C4-2B (cell line): ENCODE results near the gene MFSD2A.

Experiments
- H3K27ac ChIP-seq: fragments of 450-650 bp; 2 replicates; pipeline ENCODE4 v1.5.1; 2017
- ZFX ChIP-seq: fragments of 450-650 bp; IDR thresholded peaks from 2 replicates; pipeline ENCODE4 v1.6.1; 2017
- TF ChIP-seq, protein P1 (sequence below): fragments of 450-650 bp; conservative IDR thresholded peaks from 2 replicates; pipeline ENCODE4 v1.5.1; 2017; ENCODE audit warnings: mild to moderate bottlenecking

Gene MFSD2A

DNA sequence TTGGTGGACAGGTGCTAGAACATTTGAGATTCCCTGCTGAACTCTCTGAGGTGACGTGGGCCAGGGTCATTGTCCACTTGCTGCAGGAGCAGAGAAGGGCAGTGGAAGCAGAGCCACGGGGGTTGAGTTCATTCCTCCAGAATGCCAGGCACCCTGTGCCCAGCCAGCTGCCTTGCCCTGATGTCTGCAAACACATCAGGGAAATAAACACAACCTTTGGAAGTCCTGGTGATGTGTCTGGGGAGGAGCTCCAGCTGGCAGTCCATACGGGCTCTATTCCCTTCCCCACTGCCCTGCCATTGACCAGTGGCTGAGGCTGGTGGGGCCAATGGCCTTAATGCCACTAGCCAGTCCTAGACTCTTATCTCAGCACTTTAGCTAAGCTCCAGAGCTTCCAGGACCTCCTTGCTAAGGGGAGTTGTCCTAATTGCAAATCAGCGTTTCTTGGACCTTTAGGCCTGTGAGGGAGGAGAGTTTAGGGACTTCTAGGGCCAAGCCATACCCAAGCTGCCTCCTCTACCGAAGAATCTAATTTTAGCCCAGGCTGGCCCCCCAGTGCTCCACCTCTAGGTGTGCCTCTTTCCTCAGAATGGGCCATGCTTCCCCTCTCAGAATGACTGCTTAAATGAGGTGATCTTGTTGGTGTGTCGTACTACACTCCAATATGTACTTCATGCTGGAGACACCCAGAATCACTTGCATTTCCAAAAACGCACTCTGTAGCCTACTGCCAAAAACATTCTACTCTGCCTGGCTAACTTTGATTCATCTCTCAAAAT, 25.9 kb upstream of the MFSD2A start:
- TF ChIP-seq, protein P1, sequence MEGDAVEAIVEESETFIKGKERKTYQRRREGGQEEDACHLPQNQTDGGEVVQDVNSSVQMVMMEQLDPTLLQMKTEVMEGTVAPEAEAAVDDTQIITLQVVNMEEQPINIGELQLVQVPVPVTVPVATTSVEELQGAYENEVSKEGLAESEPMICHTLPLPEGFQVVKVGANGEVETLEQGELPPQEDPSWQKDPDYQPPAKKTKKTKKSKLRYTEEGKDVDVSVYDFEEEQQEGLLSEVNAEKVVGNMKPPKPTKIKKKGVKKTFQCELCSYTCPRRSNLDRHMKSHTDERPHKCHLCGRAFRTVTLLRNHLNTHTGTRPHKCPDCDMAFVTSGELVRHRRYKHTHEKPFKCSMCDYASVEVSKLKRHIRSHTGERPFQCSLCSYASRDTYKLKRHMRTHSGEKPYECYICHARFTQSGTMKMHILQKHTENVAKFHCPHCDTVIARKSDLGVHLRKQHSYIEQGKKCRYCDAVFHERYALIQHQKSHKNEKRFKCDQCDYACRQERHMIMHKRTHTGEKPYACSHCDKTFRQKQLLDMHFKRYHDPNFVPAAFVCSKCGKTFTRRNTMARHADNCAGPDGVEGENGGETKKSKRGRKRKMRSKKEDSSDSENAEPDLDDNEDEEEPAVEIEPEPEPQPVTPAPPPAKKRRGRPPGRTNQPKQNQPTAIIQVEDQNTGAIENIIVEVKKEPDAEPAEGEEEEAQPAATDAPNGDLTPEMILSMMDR: no peak
- no peak for TF ChIP-seq ZFX
- no peak overlapping the region for H3K27ac ChIP-seq

DNA sequence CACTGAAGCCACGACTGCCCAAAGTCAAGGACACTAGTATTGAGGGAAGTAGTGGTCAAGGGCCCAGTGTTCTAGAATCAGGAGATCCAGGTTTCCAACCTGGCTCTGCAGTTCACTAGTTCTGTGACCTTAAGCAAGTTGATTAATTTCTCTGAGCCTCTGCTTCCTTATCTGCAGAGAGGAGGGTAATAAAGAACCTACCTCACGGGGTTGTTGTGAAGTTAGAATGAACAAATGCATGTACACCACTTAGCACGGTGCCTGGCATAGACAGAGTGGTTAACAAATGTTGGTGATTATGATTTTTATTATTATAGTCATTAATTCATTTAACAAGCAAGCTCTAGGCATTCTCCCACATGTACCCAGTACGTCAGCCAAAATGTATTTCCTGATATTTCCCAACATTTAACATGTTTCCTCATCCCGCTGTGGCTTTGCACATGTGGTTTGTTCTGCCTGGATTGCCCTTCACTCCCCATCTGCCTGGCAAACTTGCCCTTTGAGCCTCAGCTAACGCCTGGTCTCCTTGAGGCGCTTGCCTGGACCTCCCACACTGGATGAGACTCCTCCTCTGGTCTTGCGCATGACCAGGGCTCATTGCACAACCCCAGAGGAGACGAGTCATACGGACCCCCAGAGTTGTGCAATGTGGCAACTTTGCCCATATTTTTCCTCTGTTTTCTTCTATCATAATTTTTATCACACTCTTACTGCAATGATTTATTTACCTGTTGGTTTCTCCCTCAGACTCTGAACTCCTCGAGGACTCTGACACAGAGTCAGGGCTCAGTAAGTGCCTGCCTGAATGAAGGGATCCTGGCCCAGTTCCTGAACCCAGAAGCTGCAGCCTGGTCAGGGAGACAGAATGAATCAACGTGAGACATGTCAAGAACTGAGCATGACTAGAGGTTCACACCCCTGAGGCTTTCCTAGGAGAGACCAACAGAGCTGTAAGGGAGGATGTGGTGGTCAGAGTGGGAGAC, 20.7 kb upstream of the MFSD2A start:
- TF ChIP-seq, protein P1: no peak
- TF ChIP-seq ZFX: no peak
- peak overlapping the region; percentile 21 for H3K27ac ChIP-seq

DNA sequence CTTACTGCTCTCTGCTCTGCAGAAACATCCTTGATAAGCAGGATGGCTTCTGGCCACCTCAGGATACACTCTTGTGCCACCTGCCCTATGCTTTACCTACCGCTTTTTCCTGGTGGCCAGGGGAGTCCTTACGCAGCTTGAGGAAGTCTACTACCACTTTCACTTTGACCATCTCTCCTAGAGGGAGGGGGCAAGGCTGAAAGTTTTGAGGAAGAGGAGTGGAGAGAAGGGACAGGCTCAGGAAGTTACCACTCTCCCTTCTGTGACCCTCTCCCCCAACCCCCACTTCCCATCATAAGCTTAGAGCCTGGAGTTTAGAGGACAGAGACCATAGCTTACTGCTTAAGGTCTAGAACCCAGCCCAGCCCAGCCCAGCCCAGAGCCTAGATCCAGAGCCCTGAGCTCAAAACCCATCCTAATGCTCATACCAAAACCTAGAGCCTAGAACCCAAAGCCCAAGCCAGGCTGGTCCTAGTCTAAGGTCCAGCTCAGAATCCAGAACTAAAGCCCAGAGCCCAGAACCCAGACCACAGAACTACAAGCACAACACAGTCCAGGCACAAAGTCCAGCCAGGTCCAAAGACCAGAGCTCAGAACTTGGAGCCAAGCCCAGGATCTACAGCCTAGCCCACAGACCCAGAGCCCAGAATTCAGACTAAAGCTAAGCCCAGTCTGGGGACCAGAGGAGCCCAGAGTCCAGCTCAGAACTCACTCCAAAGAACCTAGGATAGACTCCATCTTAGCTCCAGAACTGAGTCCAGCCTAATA, 18.0 kb upstream of the MFSD2A start:
- H3K27ac ChIP-seq: no peak overlapping the region
- TF ChIP-seq, protein P1: no peak
- no peak for TF ChIP-seq ZFX

DNA sequence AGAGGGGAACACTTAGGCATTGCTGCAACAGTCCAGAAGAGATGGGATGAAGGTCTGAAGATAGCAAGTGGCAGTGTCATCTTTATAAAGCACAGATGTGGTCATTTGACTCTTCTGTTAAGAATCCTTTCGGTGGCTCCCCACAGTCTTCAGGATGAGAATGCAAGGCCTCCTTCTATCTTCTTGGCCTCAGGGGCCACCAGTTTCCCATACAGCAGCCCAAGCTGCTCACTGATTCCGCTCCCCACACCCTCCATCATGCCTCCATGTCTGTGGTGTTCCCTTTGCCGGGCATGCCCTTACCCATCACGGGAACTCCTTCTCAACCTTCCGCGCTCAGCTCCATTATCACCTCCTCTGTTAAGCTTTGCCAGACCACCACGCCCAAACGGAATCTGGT, 16.1 kb upstream of the MFSD2A start:
- TF ChIP-seq ZFX: no peak
- TF ChIP-seq, protein P1: no peak
- H3K27ac ChIP-seq: no peak overlapping the region

DNA sequence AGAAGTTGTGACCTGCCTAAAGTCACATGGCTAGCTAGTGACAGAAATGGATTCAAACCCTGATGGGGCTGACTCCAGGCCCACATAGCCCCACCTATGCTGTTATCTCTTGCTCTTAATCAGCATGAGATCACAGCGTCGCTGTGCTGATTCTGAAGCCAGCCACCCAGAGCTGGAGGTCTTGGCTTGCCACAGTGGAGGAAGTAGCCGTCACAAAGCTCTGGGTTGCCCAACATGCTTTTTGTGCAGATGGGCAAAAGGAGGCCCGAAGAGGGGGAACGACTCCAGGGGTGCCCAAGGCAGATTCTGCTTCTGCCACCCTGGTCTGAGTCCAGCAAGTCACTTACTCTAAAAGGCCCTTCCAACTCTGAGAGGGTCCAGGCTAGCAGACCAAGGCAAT, 14.7 kb upstream of the MFSD2A start:
- no peak for TF ChIP-seq ZFX
- TF ChIP-seq, protein P1: no peak
- no peak overlapping the region for H3K27ac ChIP-seq

DNA sequence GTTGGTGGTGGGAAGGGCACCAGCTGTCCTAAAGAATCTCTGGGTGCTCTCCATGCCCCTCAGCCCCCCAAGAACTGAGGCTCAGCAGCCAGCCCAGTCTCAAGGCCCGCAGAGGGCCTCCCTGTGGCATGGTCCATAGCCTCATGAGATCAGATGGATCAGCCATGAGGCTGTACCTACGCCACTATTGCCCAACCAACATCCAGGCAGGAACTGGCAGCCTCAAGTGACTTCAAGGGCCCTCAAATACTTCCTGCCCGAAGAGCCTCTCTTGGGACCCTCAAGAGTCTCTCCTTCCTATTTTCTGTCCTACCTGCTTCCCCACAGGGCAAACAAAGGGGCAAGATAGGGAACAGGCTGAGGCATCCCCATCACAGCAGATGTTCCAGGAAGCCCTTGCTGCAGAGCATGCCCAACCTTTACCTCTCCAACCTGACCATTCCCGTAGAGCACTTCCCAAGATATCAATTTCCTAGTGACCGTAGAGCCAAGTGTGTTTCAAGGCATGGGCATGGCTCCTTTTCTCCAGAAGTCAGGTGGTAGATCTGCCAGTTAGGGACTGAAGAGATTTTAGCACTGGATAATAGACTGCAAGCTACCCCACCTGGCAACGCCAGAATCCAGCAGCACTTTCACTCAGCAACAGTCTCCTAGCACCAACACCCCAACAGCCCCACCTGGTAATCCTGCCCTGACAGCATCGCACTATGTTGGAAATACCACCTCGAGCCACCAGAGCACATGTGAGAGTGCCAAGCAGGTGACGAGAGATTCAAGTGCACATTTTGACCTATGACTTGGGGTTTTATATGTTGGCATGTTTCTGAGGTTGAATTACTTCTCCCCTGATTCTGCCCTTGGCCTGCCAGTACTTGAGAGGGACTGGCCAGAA, 13.7 kb upstream of the MFSD2A start:
- TF ChIP-seq ZFX: no peak
- TF ChIP-seq, protein P1: no peak
- H3K27ac ChIP-seq: no peak overlapping the region
